GM21723 (cell line): Measurements from ENCODE around the gene MORC3.
"Not testable (repeated sequence)": the region's sequence is repeated elsewhere in the genome, so short reads cannot be mapped to it uniquely, and the experiment has no call there.

Experiments
- ATAC-seq: cut with Tn5 transposase; IDR thresholded peaks from one replicate; pipeline ENCODE4 v1.9.1; 2021; ENCODE audit warnings: mild to moderate bottlenecking, moderate library complexity; ENCODE audit not compliant: unreplicated experiment

The MORC3 gene

DNA sequence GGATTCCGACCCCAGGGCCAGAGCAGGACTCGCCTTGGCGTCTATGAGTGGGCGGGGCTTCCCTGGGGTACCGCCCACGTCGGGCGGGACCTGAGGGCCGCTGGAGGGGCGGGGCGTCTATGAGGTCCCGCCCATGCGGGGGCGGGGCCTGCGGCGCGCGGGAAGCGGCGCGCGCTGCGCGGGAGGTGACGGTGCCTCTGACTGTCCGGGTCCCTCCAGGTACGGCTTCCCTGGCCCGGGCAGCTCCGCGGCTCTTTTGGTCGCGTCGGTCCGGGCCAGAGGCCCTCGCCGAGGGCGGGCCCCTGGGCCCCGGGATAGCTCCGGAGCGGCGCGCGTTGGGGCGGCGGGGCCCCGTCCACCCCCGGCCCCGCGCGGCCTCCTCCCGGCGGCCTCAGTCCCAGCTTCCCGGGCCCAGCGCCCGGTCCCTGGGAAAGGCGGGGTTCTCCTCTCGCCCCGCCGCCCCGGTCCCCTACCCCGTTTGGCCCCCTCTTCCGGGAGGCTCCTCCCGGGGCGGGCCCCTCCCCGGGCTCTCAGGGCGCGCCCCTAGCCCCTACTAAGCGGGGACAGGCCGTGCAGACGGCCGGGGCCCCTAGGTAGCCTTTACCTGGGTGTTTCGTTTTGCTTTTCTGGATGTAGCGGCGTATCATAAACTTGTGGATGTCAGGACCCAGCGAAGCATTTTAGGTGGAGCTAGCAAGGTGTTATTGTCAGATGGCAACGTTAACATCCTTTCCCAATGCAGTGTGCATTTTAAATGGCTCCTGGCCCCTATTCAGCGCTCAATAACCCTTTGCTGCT, 65.4 kb downstream of the MORC3 start, which contains the start of gene CHAF1B:
Gene CHAF1B, plus strand, starts transcription at position 160 of the 798 bp plus-strand sequence. CDS start 745 bp downstream, outside the sequence.
- ATAC-seq = peak; percentile 91

DNA sequence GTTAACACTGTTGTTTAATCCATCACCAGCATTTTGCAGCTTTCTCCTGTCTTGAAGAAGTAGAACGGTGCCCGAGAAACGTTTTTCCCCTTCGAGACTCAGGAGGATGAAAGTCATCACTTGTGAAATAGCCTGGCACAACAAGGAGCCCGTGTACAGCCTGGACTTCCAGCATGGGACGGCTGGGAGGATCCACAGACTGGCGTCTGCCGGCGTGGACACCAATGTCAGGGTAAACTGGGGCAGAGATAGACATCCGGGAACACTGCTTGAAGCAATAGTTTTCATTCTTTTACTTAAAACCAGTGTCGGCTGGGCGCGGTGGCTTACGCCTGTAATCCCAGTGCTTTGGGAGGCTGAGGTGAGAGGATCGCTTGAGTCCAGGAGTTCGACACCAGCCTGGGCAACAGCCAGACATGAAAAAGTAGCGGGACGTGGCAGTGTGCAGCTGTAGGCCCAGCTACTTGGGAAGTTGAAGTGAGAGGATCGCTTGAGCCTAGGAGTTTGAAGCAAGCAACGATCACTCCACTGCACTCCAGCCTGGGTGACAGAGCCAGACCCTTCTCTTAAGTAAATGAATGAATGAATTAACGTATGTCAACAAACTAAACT, 66.1 kb downstream of the MORC3 start:
- ATAC-seq = no peak

DNA sequence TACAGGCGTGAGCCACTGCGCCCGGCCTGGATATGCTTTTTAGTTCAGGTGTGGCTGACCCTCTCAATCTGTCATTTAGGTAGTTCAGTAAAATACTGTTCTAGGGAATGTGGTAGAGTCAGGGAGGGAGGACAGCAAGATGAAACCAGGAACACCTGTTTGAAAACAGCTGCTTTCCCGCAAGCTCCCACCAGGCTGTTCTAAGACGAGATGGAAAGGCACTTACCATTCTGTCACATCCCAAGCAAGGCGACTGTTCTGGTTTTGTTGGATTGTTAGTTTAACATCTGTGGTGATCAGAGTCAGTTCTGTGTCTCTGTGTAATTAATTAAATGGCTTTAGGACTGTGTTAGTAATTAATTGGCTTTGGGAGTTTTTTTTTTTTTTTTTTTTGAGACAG, 68.1 kb downstream of the MORC3 start:
- ATAC-seq = no peak

DNA sequence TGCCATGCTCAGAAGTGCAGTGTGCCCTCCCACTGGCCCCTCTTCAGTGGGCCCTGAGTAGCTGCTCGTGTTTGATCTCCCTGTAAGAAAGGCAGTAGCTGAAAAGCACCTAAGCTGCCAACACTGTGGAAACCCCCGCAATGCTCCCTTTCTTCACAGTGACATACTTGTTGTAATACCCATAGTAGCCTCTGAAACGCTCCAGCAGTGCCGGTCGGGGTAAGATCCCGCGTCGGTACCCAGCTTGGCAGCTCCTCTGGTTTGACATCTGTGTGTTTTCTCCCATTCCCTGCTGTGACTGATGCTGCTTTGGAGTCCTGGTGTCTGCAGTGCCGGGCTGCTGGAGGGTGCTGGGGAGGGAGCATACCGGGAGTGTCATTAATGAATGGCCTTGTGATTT, 68.8 kb downstream of the MORC3 start:
- no peak for ATAC-seq

DNA sequence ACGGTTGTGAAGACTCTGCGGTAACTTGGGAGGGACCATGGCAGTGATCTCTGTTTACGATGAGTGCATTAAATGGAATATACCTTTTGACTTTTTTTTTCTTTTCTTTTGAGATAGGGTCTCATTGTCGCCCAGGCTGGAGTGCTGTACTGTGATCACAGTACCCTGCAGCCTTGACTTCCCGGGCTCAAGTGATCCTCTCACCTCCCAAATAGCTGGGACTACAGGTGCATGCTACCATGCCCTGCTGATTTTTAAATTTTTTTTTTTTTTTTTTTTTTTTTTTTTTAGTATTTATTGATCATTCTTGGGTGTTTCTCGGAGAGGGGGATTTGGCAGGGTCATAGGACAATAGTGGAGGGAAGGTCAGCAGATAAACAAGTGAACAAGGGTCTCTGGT, 71.7 kb downstream of the MORC3 start:
- ATAC-seq = not testable (repeated sequence)

DNA sequence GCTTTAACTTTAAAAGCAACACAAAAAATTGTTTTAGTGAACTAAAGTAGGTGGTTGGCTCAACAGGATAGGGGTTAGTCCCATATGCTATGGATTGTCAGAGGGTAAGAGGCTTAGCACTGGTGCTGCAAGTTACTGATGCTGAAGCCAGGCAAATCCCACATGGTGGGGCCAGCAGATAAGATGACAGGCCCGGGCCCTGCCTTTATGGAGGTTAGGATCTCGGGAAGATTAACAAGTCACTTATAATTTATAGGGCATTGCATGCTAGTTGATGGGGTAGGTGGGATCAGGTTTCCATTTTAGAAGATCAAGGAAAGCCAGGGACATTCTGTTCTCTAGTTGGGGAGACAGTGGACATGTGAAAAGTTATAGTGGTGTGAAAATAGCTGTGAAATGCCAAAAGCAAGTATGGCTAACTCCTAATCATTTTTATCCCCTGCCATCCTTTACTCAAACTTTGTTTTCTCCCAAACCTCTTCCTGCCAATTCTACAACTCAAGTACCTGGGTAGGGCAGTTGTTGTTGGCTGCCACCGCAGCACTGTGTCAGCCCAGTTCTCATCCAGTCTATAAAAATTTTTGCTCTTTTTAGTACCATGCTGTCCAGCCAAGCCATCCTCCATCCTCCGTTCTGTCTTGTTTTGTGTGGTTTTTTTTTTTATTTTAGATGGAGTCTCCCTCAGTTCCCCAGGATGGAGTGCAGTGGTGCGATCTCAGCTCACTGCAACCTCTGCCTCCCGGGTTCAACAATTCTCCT, 75.5 kb downstream of the MORC3 start:
- ATAC-seq = no peak

DNA sequence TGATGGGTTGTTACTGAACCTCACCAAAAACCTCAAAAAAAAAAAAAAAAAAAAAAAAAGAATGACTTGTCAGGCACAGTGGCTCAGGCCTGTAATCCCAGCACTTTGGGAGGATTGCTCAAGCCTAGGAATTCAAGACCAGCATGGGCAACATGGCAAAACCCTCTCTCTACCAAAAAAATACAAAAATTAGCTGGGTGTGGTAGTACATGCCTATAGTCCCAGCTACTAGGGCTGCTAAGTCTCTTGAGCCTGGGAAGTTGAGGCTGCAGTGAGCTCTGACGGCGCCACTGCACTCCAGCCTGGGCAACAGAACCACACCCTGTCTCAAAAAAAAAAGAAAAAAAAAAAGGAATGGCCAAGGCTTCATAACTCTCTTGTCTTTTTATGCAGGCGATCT, 76.3 kb downstream of the MORC3 start:
- ATAC-seq = no peak

DNA sequence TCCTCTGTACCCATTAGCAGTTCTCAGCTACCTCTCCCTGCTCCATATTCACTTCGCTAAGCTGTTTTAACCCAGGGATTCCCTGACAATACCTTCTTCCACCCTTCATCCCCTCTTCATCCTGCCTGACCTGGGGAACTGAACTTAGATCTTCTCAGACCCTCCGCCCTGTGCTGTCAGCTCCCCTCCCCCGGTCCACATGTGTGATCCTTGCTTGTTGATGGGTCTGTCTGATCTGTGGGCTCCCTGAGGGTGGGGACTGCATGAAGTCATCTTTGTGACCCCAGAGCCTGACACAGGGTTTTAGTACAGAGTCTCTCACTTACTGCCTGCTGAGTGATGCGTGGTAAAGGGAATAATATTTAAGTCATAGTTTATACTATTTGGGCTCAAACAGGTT, 77.0 kb downstream of the MORC3 start:
- ATAC-seq = no peak

DNA sequence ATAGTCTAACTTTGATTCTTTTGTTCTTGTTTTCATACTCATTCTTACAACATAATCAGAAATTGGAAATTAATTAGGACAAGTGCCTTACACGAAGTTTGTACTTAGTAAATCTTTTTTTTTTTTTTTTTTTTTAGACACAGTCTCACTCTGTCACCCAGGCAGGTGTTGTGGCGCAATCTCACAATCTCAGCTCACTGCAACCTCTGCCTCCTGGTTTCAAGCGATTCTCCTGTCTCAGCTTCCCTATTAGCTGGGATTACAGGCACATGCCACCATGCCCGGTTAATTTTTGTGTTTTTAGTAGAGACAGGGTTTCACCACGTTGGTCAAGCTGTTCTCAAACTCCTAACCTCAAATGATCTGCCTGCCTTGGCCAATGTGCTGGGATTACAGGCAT, 77.6 kb downstream of the MORC3 start:
- no peak for ATAC-seq

DNA sequence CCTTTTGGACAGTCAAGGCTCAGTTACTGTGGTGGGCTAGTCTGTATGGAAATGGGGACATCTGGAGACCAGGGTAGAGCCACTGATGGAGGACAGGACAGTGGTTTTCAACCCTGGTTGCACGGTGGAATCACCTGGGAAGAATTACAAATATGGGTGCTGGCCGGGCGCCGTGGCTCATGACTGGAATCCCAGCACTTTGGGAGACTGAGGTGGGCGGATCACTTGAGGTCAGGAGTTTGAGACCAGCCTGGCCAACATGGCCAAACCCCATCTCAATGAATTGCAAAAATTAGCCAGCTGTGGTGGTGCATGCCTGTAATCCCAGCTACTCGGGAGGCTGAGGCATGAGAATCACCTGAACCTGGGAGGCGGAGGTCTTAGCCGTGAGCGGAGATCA, 79.7 kb downstream of the MORC3 start:
- not testable (repeated sequence) for ATAC-seq

DNA sequence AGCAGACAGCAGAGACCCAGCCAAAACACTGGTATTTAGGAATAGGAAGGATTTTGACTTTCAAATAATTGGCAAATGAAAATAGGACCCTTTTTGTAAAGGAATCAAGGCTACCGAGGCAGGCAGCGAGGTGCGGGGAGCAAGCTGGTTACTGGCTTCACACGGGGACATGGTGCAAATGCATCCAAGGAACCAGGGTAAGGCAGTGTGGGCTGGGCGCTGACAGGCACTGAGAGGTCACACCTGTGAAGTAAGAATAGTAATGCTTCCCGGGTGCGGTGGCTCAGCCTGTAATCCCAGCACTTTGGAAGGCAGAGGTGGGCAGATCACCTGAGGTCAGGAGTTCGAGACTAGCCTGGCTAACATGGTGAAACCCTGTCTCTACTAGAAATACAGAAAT, 80.7 kb downstream of the MORC3 start:
- ATAC-seq = no peak

DNA sequence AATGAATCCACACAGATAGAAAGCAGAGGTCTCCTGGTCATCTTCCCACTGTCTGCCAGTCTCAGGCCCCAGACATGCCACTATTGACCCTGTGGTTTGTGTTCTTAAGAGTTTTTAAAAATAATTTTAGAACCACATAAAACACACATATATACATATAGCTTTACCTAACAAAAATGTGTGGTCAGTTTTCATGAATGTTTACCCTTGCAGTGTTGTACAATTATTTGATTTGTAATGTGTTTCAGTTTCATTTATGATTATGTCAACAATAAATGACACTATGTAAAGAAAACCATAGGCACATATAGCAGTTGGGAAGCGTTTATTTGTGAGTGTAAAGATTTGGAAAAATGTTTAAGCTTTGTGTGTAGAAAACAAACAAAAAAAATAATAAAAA, 82.3 kb downstream of the MORC3 start:
- ATAC-seq = no peak

DNA sequence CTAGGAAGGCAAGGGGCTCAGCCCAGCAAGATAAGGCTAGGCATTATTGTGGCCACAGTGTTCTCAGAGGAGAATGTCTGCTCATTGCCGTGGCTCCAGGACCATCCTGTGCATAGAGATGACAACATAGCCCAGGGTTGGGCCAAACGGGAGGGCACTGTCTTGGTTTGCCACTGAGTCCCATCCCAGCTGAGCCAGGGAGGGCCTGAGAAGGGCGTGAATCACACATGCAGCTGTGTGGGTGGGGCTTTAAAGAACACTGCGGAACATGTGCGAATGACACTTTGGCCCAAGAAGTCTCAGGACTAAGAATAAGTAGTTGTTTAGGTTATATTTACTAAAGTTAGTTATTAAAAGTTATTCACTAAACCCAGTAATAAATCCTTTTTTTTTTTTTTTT, 83.7 kb downstream of the MORC3 start:
- ATAC-seq = no peak

DNA sequence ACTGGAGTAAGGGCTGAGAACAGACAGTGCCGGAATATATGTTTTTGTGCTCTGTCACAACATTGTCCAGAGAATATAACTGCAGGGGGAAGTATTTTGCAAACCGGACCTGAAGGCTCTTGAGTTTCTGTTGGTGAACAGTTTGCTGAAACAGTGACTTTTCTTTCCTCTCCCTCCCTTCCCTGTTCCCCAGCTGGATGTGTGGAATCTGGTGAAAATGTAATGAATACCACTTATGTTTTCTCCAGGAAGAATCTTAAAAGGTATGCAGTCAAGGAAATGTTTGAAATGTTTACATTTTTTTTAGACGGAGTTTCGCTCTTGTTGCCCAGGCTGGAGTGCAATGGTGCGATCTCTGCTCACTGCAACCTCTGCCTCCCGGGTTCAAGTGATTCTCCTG, 88.6 kb downstream of the MORC3 start:
- ATAC-seq = no peak

DNA sequence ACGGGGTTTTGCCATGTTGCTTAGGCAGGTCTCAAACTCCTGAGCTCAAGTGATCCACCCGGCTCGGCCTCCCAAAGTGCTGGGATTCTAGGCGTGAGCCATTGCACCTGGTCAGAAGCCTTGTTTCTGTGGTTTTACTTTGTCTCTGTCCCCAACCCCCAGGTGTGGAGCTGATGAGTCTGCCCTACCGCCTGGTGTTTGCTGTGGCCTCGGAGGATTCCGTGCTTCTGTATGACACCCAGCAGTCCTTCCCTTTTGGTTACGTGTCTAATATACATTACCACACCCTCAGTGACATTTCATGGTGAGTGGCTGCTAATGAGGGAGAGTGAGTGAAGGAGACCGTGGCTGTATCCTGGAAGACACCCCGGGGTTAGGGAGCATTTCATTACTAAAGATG, 91.3 kb downstream of the MORC3 start:
- ATAC-seq = no peak

DNA sequence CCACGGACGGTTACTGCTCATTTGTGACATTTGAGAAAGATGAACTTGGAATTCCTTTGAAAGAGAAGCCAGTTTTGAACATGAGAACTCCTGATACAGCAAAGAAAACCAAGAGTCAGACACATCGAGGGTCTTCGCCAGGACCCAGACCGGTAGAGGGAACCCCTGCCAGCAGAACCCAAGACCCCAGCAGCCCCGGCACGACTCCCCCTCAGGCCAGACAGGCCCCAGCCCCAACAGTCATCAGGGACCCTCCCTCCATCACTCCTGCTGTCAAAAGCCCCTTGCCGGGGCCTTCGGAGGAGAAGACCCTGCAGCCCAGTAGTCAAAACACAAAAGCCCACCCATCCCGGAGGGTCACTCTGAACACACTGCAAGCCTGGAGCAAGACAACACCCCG, 92.9 kb downstream of the MORC3 start:
- no peak for ATAC-seq

DNA sequence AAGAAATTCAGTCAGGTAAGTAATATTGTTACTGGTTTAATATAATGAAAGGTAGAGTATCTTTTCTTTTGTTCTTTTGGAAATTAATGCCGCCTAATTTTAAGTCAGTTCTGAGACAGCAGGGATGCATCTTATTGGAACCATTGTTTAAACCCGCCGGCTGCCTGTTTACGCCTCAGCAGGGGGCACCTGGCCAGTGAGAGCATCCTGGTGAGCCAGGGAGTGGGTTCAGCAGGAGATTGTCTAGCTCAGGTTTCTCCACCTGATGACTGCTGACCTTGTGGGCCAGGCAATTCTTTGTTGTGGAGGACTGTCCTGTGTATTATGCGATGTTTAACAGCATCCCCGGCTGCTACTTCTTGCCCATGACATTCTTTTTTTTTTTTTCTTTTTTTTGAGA, 95.4 kb downstream of the MORC3 start:
- ATAC-seq = no peak

DNA sequence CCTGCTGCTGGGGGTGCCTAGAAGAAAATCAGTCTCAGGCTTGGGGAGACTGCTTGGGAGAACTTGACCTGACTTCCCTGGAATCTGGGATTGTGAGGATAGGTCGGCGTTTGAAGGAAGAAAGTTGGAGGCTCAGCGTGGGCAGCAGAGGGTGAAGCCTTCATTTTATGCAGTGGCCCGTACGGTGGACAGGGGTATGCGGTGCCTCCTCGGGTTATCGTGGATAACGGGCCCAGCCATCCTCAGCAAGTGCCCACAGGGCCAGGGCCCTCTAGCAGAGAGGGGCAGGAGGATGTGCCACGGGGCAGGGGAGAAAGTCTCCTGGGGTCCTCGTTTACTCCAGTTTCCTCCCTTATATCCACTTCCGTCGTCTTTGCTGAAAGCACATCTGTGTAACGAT, 99.2 kb downstream of the MORC3 start:
- ATAC-seq = no peak

DNA sequence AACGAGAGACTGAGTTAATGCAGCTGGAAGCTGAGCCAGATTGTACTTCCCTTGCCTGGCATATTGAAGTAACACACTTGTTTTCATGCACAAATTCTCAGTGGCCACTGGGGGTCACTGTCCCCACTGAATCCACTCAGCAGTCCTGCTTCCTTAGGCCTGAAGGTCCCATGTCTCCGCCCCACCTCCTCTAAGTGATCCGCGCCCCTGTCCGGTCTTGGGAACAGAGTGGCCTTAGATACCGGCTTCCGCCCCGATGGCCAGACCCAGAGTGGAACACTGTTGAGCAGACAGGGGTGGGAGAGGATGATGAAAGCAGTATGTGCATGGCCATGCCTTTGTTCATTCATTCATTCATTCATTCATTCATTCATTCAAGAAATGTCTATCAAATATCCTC, 100.0 kb downstream of the MORC3 start:
- no peak for ATAC-seq

DNA sequence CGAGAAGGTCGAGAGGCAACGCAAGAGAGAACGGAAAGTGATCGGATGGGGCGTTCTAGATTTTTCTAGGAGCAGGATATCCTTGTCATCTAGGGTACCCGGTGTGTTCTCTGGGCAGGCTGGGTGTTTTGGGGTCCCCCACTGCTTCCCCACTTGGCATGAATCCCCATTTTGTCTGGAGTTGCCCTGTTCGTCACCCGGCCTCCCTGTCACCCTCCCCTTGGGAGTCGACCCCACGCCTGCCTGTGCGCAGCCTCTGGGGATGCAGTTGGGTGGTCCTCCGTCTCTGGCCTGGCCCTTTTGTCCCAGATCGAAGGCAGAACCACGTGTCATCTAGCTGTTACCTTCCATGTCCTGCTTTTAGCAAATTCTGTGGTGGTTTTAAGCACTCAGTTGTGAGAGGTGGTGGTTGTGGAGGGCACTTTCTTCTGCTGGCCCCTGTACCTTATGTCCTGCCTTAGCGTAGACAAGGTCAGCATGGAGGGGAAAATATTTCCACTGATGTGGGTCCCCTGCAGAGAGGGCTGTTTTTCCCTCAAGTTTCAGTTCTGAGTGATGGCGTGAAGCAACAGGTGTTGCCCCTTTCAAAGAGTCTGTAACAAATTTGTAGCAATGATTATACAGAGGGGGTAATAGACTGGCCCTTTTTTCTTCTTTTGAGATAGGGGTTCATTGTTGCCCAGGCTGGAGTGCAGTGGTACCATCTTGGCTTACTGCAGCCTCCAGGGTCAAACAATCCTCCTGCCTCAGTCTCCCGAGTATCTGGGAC, 100.8 kb downstream of the MORC3 start:
- no peak for ATAC-seq
